HG02763 (cell line): ENCODE measurements around the gene ZMYND11.

Experiments
- ATAC-seq: cut with Tn5 transposase; IDR thresholded peaks from one replicate; pipeline ENCODE4 v1.9.1; 2021; ENCODE audit warnings: mild to moderate bottlenecking, moderate library complexity; ENCODE audit not compliant: unreplicated experiment

The ZMYND11 gene

GRCh38 chr10:190216-190615 lies 55.0 kb downstream of the ZMYND11 start:
- no peak for ATAC-seq

GRCh38 chr10:191703-192518 lies 56.7 kb downstream of the ZMYND11 start:
- ATAC-seq = no peak

- no peak for ATAC-seq
These were observed 59.0 kb downstream of the ZMYND11 start for GRCh38 chr10:194281-194680.

GRCh38 chr10:200405-200804 lies 65.2 kb downstream of the ZMYND11 start:
- ATAC-seq = no peak

- ATAC-seq = no peak
These were observed 66.1 kb downstream of the ZMYND11 start for GRCh38 chr10:201328-201771.

GRCh38 chr10:208616-209015 lies 73.4 kb downstream of the ZMYND11 start:
- no peak for ATAC-seq

GRCh38 chr10:209357-209756 lies 74.1 kb downstream of the ZMYND11 start:
- no peak for ATAC-seq

GRCh38 chr10:210297-210696 lies 75.0 kb downstream of the ZMYND11 start:
- ATAC-seq = no peak

GRCh38 chr10:215444-215843 lies 80.2 kb downstream of the ZMYND11 start:
- no peak for ATAC-seq

GRCh38 chr10:218798-219197 lies 83.5 kb downstream of the ZMYND11 start:
- ATAC-seq = no peak

- ATAC-seq = no peak
These were observed 84.6 kb downstream of the ZMYND11 start for GRCh38 chr10:219731-220472.

GRCh38 chr10:224571-224970 lies 89.3 kb downstream of the ZMYND11 start:
- ATAC-seq = no peak

GRCh38 chr10:226018-226417 lies 90.8 kb downstream of the ZMYND11 start:
- ATAC-seq = no peak

- no peak for ATAC-seq
These were observed 91.8 kb downstream of the ZMYND11 start for GRCh38 chr10:227014-227413.

- no peak for ATAC-seq
These were observed 93.1 kb downstream of the ZMYND11 start for GRCh38 chr10:228366-228765.

GRCh38 chr10:230758-231157 lies 95.5 kb downstream of the ZMYND11 start:
- no peak for ATAC-seq

- no peak for ATAC-seq
These were observed 96.8 kb downstream of the ZMYND11 start for GRCh38 chr10:232061-232460.

- ATAC-seq = no peak
These were observed 97.6 kb downstream of the ZMYND11 start for GRCh38 chr10:232878-233277.

- ATAC-seq = no peak
These were observed 99.6 kb downstream of the ZMYND11 start for GRCh38 chr10:234708-235406.

GRCh38 chr10:235915-236314 lies 100.7 kb downstream of the ZMYND11 start:
- no peak for ATAC-seq

GRCh38 chr10:239109-239508 lies 103.9 kb downstream of the ZMYND11 start:
- no peak for ATAC-seq

GRCh38 chr10:241451-241850 lies 106.2 kb downstream of the ZMYND11 start:
- no peak for ATAC-seq
